ENCODE measurements around the gene KCNT2.

DNA sequence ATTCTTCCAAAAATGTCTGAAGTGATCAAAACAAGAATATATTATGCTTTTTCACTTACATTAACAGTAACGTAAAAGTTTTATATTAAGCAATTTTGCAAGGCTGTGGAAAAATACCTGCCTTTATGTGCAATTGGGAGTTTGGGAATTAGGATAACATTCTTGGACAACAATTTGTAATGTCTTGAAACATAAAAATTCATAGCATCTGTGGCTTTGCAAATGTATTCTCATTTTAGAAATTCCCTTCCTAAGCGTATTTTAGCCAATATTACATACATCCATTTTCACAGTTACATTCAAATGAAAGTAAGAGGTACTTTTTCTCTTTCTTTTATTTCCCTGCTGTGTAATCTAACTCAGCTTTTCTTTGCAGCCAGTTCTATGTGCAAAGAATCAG, 30.2 kb upstream of the KCNT2 start:
- TF ChIP-seq EZH2phosphoT487 (IDR thresholded peaks at IDR 0.05; ENCODE audit: insufficient read depth, low read depth) (no peak), EZH2 (IDR thresholded peaks at IDR 0.05; ENCODE audit: insufficient read depth, poor library complexity, severe bottlenecking) (no peak)
